Stomach (tissue), 4 donors: Measurements from ENCODE around the gene DERA.
"Not testable (repeated sequence)": the region's sequence is repeated elsewhere in the genome, so short reads cannot be mapped to it uniquely, and the experiment has no call there.

Experiments
- POLR2A ChIP-seq, 4 donors: fragments of 450-650 bp; IDR thresholded peaks; one replicate each; pipeline ENCODE4 v1.6.1; 2016; ENCODE audit warnings: antibody characterized with exemption in 4 of 4, control low read depth in 2 of 4, mild to moderate bottlenecking in 1 of 4, moderate library complexity in 1 of 4
- TF ChIP-seq, protein P1 (sequence below), 7 experiments: fragments of 450-650 bp in 4 of 7; fragments of 200-600 bp in 3 of 7; sonication (generic) in 3 of 7; IDR thresholded peaks; one replicate each; pipeline ENCODE4 v1.5.1; 2016 to 2019; ENCODE audit warnings: antibody characterized with exemption in 7 of 7, control low read depth in 2 of 7, mild to moderate bottlenecking in 1 of 7

DNA sequence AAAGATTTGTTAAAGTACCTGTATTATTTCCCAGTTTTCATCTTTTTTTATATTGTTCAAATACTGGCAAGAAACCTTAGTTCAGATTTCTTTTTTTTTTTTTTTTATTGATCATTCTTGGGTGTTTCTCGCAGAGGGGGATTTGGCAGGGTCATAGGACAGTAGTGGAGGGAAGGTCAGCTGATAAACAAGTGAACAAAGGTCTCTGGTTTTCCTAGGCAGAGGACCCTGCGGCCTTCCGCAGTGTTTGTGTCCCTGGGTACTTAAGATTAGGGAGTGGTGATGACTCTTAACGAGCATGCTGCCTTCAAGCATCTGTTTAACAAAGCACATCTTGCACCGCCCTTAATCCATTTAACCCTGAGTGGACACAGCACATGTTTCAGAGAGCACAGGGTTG lies 799 bp downstream of the DERA start:
- TF ChIP-seq, protein P1, sequence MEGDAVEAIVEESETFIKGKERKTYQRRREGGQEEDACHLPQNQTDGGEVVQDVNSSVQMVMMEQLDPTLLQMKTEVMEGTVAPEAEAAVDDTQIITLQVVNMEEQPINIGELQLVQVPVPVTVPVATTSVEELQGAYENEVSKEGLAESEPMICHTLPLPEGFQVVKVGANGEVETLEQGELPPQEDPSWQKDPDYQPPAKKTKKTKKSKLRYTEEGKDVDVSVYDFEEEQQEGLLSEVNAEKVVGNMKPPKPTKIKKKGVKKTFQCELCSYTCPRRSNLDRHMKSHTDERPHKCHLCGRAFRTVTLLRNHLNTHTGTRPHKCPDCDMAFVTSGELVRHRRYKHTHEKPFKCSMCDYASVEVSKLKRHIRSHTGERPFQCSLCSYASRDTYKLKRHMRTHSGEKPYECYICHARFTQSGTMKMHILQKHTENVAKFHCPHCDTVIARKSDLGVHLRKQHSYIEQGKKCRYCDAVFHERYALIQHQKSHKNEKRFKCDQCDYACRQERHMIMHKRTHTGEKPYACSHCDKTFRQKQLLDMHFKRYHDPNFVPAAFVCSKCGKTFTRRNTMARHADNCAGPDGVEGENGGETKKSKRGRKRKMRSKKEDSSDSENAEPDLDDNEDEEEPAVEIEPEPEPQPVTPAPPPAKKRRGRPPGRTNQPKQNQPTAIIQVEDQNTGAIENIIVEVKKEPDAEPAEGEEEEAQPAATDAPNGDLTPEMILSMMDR (IDR thresholded peaks at IDR 0.05), result not testable (repeated sequence)
- not testable (repeated sequence) for TF ChIP-seq POLR2A (IDR thresholded peaks at IDR 0.05)
